Measurements from ENCODE around the gene CRK.
A peak's percentile ranks its signal among the peaks of the same experiment; 100 is the strongest.

Gene CRK

GRCh38 chr17:1467898-1468492, 12.0 kb upstream of the CRK start:
- TF ChIP-seq, protein P1, sequence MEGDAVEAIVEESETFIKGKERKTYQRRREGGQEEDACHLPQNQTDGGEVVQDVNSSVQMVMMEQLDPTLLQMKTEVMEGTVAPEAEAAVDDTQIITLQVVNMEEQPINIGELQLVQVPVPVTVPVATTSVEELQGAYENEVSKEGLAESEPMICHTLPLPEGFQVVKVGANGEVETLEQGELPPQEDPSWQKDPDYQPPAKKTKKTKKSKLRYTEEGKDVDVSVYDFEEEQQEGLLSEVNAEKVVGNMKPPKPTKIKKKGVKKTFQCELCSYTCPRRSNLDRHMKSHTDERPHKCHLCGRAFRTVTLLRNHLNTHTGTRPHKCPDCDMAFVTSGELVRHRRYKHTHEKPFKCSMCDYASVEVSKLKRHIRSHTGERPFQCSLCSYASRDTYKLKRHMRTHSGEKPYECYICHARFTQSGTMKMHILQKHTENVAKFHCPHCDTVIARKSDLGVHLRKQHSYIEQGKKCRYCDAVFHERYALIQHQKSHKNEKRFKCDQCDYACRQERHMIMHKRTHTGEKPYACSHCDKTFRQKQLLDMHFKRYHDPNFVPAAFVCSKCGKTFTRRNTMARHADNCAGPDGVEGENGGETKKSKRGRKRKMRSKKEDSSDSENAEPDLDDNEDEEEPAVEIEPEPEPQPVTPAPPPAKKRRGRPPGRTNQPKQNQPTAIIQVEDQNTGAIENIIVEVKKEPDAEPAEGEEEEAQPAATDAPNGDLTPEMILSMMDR (IDR thresholded peaks at IDR 0.05; ENCODE audit: poor library complexity, severe bottlenecking): no peak
- Histone ChIP-seq H3K9me3 (ENCODE audit: severe bottlenecking) (no peaks in the 10 kb centered on the region), H3K36me3 (ENCODE audit: low read depth) (peaks cover 52% of the 10 kb centered on the region), H3K27ac (ENCODE audit: poor library complexity, severe bottlenecking) (no peak overlapping the region), H3K27me3 (ENCODE audit: insufficient read depth, poor library complexity, severe bottlenecking) (no peaks in the 10 kb centered on the region), H3K4me1 (ENCODE audit: insufficient read depth, poor library complexity, severe bottlenecking) (no peaks in the 10 kb centered on the region), H3K4me3 (ENCODE audit: severe bottlenecking) (no peak overlapping the region)
- ATAC-seq (ENCODE audit: low read depth) (no peak), DNase-seq (ENCODE audit: low spot score) (no peak)

DNA sequence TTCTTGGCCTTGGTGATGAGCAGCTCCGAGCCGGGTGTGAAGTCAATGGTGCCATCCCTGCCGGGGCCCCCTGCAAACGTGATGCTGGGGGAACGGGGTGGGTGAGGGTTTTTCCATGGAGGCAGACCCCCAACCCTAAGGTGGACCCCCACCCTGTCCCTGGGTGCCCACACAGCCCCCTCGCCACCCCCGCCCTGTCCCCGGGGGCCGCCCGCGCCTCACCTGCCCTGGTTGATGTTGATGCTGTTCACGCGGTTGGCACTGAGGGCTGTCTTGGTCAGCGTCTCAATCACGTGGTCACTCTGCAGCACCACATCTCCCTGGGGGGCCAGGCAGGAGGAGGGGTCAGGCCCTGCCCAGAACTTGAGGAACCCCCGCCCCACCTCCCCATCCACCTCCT, 11.2 kb upstream of the CRK start:
- H3K4me1 ChIP-seq (ENCODE audit: insufficient read depth, poor library complexity, severe bottlenecking): no peaks in the 10 kb centered on the region
- ATAC-seq (ENCODE audit: low read depth) (no peak), DNase-seq (ENCODE audit: low spot score) (no peak)
- TF ChIP-seq, protein P1 (IDR thresholded peaks at IDR 0.05; ENCODE audit: poor library complexity, severe bottlenecking): no peak
- H3K9me3 ChIP-seq (ENCODE audit: severe bottlenecking): no peaks in the 10 kb centered on the region
- H3K4me3 ChIP-seq (ENCODE audit: severe bottlenecking): no peak overlapping the region
- H3K27me3 ChIP-seq (ENCODE audit: insufficient read depth, poor library complexity, severe bottlenecking): no peaks in the 10 kb centered on the region
- no peak overlapping the region for H3K27ac ChIP-seq (ENCODE audit: poor library complexity, severe bottlenecking)
- H3K36me3 ChIP-seq (ENCODE audit: low read depth): peaks cover 45% of the 10 kb centered on the region

DNA sequence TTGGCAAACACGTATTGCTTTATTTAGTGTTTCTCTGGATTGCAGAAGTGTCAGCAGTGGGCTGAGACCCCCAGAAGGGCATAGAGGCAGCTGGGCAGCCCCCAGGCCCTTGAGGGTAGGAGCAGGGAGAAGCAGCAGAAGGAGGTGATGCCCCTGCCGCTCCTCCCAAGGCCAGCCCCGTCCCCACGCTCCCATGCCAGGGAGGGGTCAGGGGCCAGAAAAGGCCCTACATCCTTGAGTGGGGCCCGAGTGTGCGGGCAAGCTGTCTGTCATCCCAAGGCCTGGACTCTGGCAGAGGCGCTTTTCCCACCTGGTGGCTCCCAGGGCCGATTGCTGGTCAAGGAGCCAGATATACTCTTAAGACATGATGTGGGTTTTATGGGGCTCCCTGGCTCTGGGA, 8.2 kb upstream of the CRK start:
- H3K4me3 ChIP-seq (ENCODE audit: severe bottlenecking): no peak overlapping the region
- peaks cover 7% of the 10 kb centered on the region for H3K4me1 ChIP-seq (ENCODE audit: insufficient read depth, poor library complexity, severe bottlenecking)
- H3K27ac ChIP-seq (ENCODE audit: poor library complexity, severe bottlenecking): no peak overlapping the region
- no peaks in the 10 kb centered on the region for H3K27me3 ChIP-seq (ENCODE audit: insufficient read depth, poor library complexity, severe bottlenecking)
- ATAC-seq (ENCODE audit: low read depth) (no peak), DNase-seq (ENCODE audit: low spot score) (no peak)
- H3K36me3 ChIP-seq (ENCODE audit: low read depth): peaks cover 22% of the 10 kb centered on the region
- TF ChIP-seq, protein P1 (IDR thresholded peaks at IDR 0.05; ENCODE audit: poor library complexity, severe bottlenecking): no peak
- no peaks in the 10 kb centered on the region for H3K9me3 ChIP-seq (ENCODE audit: severe bottlenecking)

GRCh38 chr17:1462164-1463112, 6.4 kb upstream of the CRK start:
- peaks cover 6% of the 10 kb centered on the region; the same call in 1 of the 2 replicates for H3K36me3 ChIP-seq (ENCODE audit: low read depth)
- no peak overlapping the region for H3K4me3 ChIP-seq (ENCODE audit: severe bottlenecking)
- no peaks in the 10 kb centered on the region for H3K27me3 ChIP-seq (ENCODE audit: insufficient read depth, poor library complexity, severe bottlenecking)
- TF ChIP-seq, protein P1 (IDR thresholded peaks at IDR 0.05; ENCODE audit: poor library complexity, severe bottlenecking): no peak
- ATAC-seq (ENCODE audit: low read depth) (no peak), DNase-seq (ENCODE audit: low spot score) (no peak)
- H3K4me1 ChIP-seq (ENCODE audit: insufficient read depth, poor library complexity, severe bottlenecking): peaks cover 7% of the 10 kb centered on the region
- peak overlapping the region; percentile 32 for H3K27ac ChIP-seq (ENCODE audit: poor library complexity, severe bottlenecking)
- H3K9me3 ChIP-seq (ENCODE audit: severe bottlenecking): no peaks in the 10 kb centered on the region

All from RWPE2 (cell line).